Hematopoietic multipotent progenitor cell treated with erythropoietin and hydrocortisone succinate and interleukin-3 and kit ligand, for 4 days (in vitro differentiated cells): ENCODE results near the gene SNX25.
A peak's percentile ranks its signal among the peaks of the same experiment; 100 is the strongest.
"Not testable (repeated sequence)": the region's sequence is repeated elsewhere in the genome, so short reads cannot be mapped to it uniquely, and the experiment has no call there.

Experiments used
- DNase-seq: peaks from one replicate; pipeline ENCODE4 v3.0.0-alpha.2; 2015

SNX25 gene

GRCh38 chr4:185352202-185352601 lies 142.8 kb downstream of the SNX25 start:
- no peak for DNase-seq

DNA sequence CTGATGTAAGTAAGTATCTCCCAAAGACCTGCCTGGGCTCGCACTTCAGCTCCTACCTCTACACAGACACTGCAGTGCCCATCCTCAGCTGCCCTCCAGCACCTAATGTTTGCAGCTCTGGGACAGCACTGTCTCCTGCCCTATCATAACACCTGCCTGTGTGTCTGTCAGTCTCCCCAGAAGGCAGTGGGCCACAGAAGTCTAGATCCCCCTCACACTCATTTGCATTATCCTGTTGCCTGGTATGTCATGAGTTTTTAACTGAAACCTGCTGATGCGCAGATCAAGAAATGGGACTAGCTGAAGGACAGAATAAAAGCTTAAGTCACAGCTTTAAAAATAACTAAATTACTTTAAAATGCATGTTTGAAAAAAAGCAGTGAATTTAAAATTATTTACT lies 143.3 kb downstream of the SNX25 start:
- no peak for DNase-seq

DNA sequence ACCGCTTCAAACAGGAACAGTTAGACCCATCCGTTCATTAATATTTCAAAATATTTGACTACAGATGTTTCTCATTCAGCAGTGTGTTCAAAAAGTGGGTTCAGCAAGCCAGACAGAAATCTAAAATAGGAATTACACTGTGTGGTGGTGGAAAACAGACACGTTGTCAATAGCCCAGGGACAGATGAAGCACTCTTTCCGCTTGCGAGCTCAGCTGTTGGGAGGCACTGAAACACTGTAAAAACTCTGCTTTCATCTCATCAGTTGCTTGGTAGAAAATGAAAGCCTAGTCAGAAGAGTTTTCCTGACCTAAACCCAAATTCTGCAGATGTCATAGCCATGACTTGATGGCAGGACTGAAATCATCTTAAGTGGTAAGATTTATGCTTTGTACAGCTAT lies 147.8 kb downstream of the SNX25 start:
- DNase-seq, result no peak

GRCh38 chr4:185357733-185358440 lies 148.5 kb downstream of the SNX25 start:
- peak; percentile 57 for DNase-seq

DNA sequence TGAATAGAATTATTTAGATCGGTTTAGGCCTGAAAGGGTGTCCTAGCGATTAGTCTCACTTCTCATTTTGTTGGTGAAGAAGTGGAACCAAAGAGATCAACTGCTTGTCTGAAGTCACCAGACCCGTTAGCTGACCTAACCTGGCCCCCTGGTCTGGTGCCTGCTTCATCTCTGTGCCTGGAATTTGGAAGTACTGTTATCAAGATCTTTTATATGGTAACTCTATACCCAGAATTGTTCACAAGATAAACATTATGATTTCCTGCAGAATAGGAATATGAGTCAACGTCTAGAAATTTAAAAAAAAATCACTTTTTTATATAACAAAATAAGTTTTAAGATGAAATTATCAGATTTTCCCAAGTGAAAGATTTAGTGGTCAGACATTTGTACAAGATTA lies 149.1 kb downstream of the SNX25 start:
- DNase-seq, result no peak

GRCh38 chr4:185358959-185359358 lies 149.6 kb downstream of the SNX25 start:
- no peak for DNase-seq

DNA sequence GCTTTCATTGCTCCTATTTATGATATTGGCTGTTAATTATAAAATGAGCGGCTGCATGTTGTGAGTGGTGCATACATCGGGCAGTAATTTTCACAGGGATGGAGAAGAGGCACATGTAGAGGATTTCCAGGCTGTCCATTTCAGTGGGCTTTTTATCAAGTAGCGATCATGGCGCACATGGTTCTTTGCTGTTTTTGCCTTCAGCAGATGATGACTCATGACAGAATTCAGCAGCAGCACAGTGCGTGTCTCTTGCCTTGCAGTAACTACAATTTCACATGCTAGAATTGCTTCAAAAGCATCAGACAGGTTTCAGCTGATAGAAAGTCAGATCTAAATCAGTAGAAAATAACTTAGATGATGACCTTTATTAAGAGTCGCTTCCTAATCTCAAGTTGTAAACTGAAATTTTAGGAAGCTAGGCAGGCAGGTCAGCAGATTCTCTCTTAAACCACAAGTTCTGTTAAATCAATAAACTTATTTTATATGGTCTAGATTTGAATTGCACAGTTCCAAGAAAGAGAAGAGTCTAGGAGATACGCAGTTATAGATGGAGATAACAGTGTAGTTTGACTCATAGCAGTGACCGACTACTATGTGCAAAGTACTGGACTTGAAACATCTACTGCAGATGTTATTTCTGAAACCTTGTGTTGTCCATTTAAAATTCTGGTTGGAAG lies 150.5 kb downstream of the SNX25 start:
- peak; percentile 35 for DNase-seq

DNA sequence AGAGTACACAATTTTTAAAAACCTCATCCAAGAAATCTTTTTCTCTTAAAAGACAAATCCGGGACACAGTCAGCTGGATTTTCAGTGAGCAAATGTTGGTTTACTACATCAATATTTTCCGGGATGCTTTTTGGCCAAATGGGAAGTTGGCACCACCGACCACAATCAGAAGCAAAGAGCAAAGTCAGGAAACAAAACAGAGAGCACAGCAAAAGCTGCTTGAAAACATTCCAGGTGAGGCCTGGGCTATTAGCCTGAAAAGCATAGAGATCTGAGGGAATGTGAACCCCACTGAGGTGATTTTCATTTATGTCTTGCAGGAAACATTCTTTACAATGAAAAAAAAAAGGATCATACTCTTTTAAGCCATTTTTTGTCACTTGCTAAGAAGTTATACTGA lies 152.5 kb downstream of the SNX25 start:
- DNase-seq, result no peak

GRCh38 chr4:185362570-185362969 lies 153.2 kb downstream of the SNX25 start:
- DNase-seq, result not testable (repeated sequence)

GRCh38 chr4:185363251-185363650 lies 153.9 kb downstream of the SNX25 start:
- no peak for DNase-seq

DNA sequence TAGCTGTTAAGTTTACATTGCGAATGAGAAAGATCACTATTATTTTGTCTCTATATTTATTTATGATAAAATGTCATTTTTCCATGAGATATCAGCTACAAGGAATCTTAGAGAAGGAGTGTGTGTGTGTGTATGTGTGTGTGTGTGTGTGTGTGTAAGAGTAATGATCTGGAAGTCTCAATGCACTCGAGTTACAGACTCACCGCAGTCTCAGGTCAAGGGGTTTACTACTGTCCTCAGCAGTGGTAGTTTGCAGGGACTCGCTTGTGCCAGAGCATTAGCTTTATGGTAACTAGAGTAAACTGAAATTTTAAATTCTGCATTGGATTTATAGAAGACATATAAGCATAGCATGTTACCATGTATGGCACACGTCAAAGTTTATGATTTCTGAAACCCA lies 155.5 kb downstream of the SNX25 start:
- DNase-seq, result no peak

DNA sequence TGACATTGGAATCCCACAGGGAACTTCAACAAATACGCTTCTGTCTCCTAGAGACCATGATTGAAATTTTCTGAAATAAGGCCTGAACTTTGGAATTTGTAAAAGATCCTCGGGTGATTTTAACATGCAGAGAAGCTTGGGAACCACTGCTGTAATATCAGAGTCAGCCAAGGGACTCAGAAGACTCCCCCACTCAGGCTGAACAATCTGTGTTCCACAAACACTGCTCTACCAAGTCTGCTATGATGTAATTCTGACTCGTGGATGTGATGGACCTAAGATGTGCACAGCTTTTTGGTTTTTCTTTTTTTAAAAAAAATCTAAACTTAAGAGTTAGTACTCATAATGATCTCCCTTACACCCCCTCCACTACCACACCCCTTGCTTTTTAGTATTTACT lies 160.3 kb downstream of the SNX25 start:
- no peak for DNase-seq

GRCh38 chr4:185370268-185370949 lies 161.0 kb downstream of the SNX25 start:
- DNase-seq, result no peak

DNA sequence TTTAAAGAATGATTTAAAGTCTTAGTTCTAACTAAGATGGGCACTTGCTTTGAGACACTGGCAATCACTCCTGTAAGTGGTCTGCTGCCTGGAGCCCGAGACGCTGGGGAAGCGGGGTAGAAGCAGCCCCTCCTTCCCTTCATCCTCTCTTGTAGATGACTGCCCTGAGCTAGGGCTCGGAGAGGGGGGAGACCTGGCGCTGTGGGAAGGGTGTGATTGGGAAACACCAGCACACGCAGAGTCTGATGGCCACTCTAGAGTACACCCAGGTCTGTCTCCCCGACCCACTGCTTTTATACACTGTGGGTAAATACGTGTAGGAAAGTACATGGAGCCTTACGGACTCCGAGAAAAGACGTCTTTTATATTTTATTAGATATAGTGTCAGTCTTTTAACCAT lies 162.3 kb downstream of the SNX25 start:
- DNase-seq, result no peak

DNA sequence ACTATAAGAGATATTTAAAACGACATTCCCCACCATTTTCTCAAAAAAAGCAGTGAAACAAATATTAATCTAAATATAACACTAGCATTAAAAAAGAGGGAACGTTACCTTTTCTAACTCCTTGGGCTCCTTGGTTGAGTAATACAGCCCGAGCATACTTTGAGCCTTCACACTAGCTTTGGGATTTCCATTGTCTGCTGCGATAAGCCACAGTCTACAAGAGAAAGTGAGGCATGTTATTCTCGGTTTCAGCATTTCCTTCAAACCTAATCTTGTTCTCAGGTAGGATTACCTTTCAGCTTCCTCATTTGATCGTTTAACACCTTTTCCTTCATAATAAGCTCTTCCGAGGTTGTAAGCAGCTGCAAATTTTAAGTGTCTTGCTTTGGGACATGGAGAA lies 164.6 kb downstream of the SNX25 start:
- DNase-seq, result no peak

- no peak for DNase-seq
Observed at GRCh38 chr4:185374573-185374972, 165.2 kb downstream of the SNX25 start.

DNA sequence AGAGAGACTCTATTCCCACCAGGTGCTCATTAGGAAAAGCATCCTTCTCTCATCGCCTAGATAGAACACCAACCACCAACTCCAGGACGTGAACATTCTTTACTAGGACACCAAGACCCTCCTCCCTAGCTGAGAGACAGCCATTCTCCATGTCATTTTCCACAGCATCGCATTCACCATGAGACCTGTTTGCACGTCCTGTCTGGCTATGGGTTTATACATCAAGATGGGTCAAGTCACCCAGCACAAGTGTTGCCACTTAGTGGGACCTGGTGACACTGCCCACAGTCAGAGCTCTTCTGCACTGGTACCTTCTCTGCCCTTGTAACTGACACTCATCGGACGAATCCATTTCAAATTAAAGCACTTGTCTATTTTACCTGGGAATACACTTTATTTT lies 168.9 kb downstream of the SNX25 start:
- no peak for DNase-seq

- DNase-seq, result no peak
Observed at GRCh38 chr4:185379326-185380295, 170.2 kb downstream of the SNX25 start.

DNA sequence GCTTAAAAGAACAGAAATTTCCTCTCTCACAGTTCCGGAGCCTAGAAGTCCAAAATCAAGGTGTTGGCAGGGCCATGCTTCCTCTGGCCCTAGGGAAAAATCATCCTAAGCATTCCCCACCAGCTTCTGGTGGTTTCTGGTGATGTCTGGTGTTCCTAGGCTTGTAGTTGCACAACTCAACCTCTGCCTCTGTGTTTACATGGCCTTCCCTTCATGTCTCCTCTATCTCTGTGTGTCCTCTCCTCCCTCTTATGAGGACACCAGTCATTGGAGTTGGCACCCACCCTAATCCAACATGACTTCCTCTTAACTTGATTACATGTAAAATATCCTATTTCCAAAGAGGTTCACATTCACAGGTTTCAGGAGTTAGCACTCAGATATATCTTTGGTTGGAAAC lies 170.9 kb downstream of the SNX25 start:
- no peak for DNase-seq

DNA sequence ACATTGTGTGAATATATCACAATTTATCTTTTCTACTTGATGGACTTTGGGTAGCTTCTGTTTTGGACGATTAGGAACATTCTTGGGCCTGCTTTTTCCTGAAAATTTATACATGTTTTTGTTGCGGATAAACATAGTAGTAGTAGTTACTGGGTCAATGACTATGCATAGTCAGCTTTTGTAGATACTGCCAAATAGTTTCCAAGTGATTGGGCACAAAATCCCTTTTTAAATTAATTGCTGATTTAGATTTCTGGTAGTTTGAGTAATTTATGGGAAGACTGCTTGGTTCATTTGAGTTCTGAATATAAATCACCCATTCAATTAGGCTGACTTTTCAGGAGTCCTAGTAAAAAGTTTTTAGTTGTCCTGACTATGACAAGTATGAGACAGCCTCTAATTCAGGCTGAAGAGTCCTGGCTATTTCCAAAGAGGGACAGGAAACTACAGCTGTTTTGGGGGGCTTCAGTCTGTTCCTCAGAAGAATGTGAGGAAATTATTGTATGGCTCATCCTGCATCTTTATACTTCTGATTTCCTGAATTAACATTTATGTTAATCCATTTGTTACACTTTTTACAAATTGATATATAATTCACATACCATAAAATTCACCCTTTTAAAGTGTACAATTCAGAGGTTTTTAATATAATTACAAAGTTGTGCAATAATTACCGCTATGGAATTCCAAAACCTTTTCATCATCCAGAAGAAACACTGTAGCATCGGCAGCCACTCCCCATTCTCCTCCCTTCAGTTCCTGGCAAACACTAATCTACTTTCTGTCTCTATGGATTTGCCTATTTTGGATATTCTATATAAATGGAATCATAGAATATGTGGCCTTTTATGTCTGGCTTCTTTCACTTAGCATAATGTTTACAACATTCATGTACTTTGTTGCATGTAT lies 172.1 kb downstream of the SNX25 start:
- DNase-seq, result no peak

- no peak for DNase-seq
Observed at GRCh38 chr4:185382754-185383153, 173.4 kb downstream of the SNX25 start.

DNA sequence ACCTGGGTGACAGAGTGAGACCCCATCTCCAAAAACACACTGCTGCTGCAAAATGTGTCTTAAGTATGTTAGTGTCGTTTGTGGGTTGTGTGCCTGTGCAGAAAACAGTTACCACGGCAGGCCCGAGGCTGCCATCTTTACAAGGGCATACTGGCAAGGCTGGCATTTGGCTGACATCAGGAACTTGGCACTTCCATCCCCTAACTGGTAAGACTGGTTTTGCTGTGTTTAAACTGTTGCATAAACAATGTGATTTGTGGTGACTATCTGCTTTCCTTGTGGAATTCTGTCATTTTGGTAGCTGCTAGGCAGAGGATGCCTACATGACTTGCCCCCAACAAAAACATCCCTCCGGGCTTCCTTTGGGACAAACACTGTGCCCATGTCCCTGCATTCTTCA lies 174.1 kb downstream of the SNX25 start:
- no peak for DNase-seq
